ENCODE results near the gene GOLIM4. TPM values are rescaled to one million over a fixed set of nuclear protein-coding genes. Genes with fewer than 3 reads are reported as not detected.

Gene GOLIM4
- polyA plus RNA-seq, 1 of the 3 experiments (the other 2 are of a cell fraction), result 42.3 TPM

DNA sequence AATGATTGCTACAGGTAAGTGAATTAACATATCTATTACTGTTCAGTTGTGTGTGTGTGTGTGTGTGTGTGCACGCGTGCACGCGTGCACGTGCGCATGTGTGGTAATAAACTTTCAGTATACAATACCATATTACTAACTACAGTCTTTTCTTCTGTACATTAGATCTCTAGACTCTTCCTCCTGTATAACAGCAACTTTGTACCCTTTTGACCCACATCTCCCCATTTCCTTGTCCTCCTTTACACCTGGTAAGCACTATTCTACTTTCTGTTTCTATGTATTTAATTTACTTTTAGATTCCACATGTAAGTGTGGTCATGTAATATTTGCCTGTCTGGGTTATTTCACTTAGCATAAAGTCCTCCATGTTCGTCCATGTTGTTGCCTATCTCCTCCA is 29.1 kb upstream of the GOLIM4 start:
- no peaks in the 10 kb centered on the region for H3K9me3 ChIP-seq
- no peaks in the 10 kb centered on the region for H3K9me2 ChIP-seq
- H3K27me3 ChIP-seq (ENCODE audit: insufficient read depth), result no peaks in the 10 kb centered on the region
- no peaks in the 10 kb centered on the region for H4K20me1 ChIP-seq (ENCODE audit: insufficient read depth)
- no peak overlapping the region for H3K27ac ChIP-seq (ENCODE audit: low read depth in 2 of 2, low read length in 1 of 2)
- DNase-seq, result no peak
- H3K9ac ChIP-seq, result no peak overlapping the region
- ChIA-PET POLR2A (no interaction called here), CTCF (interaction anchor here (0.6 kb wide), 1 partner anchor 85 kb away, joined by 4 read pairs; no protein-coding TSS in a partner anchor)
- TF ChIP-seq YY1 (IDR thresholded peaks at IDR 0.05; ENCODE audit: low read depth) (no peak), FOSL2 (IDR thresholded peaks at IDR 0.05; ENCODE audit: borderline replicate concordance, low read depth) (no peak), GATA2 (CRISPR knock-in tag; IDR thresholded peaks at IDR 0.05) (no peak), TAF1 (IDR thresholded peaks at IDR 0.05; ENCODE audit: borderline replicate concordance, low read depth, low read length) (no peak)
- TF ChIP-seq, protein P1, sequence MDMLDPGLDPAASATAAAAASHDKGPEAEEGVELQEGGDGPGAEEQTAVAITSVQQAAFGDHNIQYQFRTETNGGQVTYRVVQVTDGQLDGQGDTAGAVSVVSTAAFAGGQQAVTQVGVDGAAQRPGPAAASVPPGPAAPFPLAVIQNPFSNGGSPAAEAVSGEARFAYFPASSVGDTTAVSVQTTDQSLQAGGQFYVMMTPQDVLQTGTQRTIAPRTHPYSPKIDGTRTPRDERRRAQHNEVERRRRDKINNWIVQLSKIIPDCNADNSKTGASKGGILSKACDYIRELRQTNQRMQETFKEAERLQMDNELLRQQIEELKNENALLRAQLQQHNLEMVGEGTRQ (IDR thresholded peaks at IDR 0.05; ENCODE audit: borderline replicate concordance, low read depth, low read length), result no peak
- TF ChIP-seq, protein P2, sequence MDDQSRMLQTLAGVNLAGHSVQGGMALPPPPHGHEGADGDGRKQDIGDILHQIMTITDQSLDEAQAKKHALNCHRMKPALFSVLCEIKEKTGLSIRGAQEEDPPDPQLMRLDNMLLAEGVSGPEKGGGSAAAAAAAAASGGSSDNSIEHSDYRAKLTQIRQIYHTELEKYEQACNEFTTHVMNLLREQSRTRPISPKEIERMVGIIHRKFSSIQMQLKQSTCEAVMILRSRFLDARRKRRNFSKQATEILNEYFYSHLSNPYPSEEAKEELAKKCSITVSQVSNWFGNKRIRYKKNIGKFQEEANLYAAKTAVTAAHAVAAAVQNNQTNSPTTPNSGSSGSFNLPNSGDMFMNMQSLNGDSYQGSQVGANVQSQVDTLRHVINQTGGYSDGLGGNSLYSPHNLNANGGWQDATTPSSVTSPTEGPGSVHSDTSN (IDR thresholded peaks at IDR 0.05), result no peak
- peaks cover 9% of the 10 kb centered on the region for H3F3A ChIP-seq (replicated peaks; ENCODE audit: insufficient read depth)
- H2AFZ ChIP-seq (ENCODE audit: low read depth), result no peak overlapping the region
- no peak overlapping the region for H3K4me3 ChIP-seq (ENCODE audit: low read depth in 2 of 2, low read length in 1 of 2)
- H3K4me2 ChIP-seq, result no peak overlapping the region
- H3K79me2 ChIP-seq (ENCODE audit: insufficient read depth), result no peaks in the 10 kb centered on the region
- no peaks in the 10 kb centered on the region for H3K4me1 ChIP-seq (ENCODE audit: control insufficient read depth in 1 of 2, insufficient read depth in 2 of 2, low read depth in 1 of 2, low read length in 1 of 2)
- 87% methylated on average over 7 of the region's 7 CpGs for WGBS (ENCODE audit: low lambda C conversion rate)
- no peaks in the 10 kb centered on the region for H3K36me3 ChIP-seq (replicated peaks in 1 of 2; ENCODE audit: control insufficient read depth in 1 of 2, insufficient read depth in 2 of 2, low read length in 1 of 2)

DNA sequence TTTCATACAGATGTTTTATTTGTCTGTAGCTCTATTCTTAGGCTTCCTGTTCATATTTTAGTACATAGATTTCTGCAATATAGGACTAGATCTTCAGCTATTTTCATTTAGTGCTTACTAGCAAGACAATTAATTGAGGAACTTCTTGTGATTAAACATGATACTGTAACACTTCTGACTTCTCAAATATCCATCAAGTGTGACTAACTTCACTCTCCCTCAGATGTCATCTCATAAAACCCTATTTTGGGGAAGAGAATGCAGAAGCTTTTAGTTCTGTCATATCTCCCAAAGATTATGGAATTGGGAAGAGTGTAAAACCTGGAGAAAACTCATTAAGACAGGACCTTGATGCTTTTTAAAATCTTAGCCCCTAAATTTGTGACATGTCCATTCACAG is 28.6 kb upstream of the GOLIM4 start:
- Histone ChIP-seq H2AFZ (ENCODE audit: low read depth) (peak overlapping the region; percentile 46; the same call in 1 of the 2 replicates), H3K9me2 (no peaks in the 10 kb centered on the region), H3K4me1 (ENCODE audit: control insufficient read depth in 1 of 2, insufficient read depth in 2 of 2, low read depth in 1 of 2, low read length in 1 of 2) (no peaks in the 10 kb centered on the region), H3K79me2 (ENCODE audit: insufficient read depth) (no peaks in the 10 kb centered on the region), H3K9ac (no peak overlapping the region), H3K4me2 (no peak overlapping the region), H3K4me3 (ENCODE audit: low read depth in 2 of 2, low read length in 1 of 2) (no peak overlapping the region), H3K27me3 (ENCODE audit: insufficient read depth) (no peaks in the 10 kb centered on the region), H3K9me3 (no peaks in the 10 kb centered on the region), H3K36me3 (replicated peaks in 1 of 2; ENCODE audit: control insufficient read depth in 1 of 2, insufficient read depth in 2 of 2, low read length in 1 of 2) (no peaks in the 10 kb centered on the region), H3F3A (replicated peaks; ENCODE audit: insufficient read depth) (peaks cover 9% of the 10 kb centered on the region), H3K27ac (ENCODE audit: low read depth in 2 of 2, low read length in 1 of 2) (no peak overlapping the region), H4K20me1 (ENCODE audit: insufficient read depth) (no peaks in the 10 kb centered on the region)
- TF ChIP-seq ELF1 (IDR thresholded peaks at IDR 0.05) (no peak), FOSL2 (IDR thresholded peaks at IDR 0.05; ENCODE audit: borderline replicate concordance, low read depth) (no peak), EP300 (IDR thresholded peaks at IDR 0.05; ENCODE audit: borderline replicate concordance in 1 of 2, low read depth in 1 of 2, low read length in 1 of 2) (no peak), GATA2 (CRISPR knock-in tag; IDR thresholded peaks at IDR 0.05) (no peak), MEF2A (IDR thresholded peaks at IDR 0.05; ENCODE audit: borderline replicate concordance, low read depth) (no peak)
- TF ChIP-seq, protein P3, sequence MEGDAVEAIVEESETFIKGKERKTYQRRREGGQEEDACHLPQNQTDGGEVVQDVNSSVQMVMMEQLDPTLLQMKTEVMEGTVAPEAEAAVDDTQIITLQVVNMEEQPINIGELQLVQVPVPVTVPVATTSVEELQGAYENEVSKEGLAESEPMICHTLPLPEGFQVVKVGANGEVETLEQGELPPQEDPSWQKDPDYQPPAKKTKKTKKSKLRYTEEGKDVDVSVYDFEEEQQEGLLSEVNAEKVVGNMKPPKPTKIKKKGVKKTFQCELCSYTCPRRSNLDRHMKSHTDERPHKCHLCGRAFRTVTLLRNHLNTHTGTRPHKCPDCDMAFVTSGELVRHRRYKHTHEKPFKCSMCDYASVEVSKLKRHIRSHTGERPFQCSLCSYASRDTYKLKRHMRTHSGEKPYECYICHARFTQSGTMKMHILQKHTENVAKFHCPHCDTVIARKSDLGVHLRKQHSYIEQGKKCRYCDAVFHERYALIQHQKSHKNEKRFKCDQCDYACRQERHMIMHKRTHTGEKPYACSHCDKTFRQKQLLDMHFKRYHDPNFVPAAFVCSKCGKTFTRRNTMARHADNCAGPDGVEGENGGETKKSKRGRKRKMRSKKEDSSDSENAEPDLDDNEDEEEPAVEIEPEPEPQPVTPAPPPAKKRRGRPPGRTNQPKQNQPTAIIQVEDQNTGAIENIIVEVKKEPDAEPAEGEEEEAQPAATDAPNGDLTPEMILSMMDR (IDR thresholded peaks at IDR 0.05), result no peak
- CTCF ChIA-PET, result interaction anchor here (0.6 kb wide), 1 partner anchor 84 kb away, joined by 4 read pairs; no protein-coding TSS in a partner anchor
- POLR2A ChIA-PET, result no interaction called here
- no peak for DNase-seq
